ENCODE data around the gene WWC2.

WWC2 gene

GRCh38 chr4:183348706-183349659 is 249.9 kb downstream of the WWC2 start:
- Histone ChIP-seq H3F3A (ENCODE audit: control insufficient read depth, insufficient read depth) (no peaks in the 10 kb centered on the region), H3K9me3 (ENCODE audit: control insufficient read depth, insufficient read depth, low read length) (no peaks in the 10 kb centered on the region), H4K20me1 (ENCODE audit: control insufficient read depth, insufficient read depth, low read depth, low read length) (no peaks in the 10 kb centered on the region), H3K27ac (ENCODE audit: low read depth, low read length) (no peak overlapping the region), H3K27me3 (ENCODE audit: control insufficient read depth, low read length) (no peaks in the 10 kb centered on the region), H3K4me3 (ENCODE audit: low read length) (no peak overlapping the region), H3K79me2 (ENCODE audit: control insufficient read depth, low read length) (no peaks in the 10 kb centered on the region), H3K4me2 (ENCODE audit: low read length) (no peak overlapping the region), H3K4me1 (ENCODE audit: control insufficient read depth, low read length) (no peaks in the 10 kb centered on the region), H3K36me3 (ENCODE audit: control insufficient read depth, low read length) (no peaks in the 10 kb centered on the region), H3K9me2 (replicated peaks; ENCODE audit: control insufficient read depth, low read length) (no peaks in the 10 kb centered on the region)
- TF ChIP-seq CTCF (IDR thresholded peaks at IDR 0.05; ENCODE audit: low read depth, low read length, poor library complexity, severe bottlenecking): no peak
- no peak for TF ChIP-seq EZH2phosphoT487 (IDR thresholded peaks at IDR 0.05; ENCODE audit: borderline replicate concordance, low read length)

GRCh38 chr4:183349673-183350072 is 250.6 kb downstream of the WWC2 start:
- no peak overlapping the region for H3K27ac ChIP-seq (ENCODE audit: low read depth, low read length)
- H3K9me3 ChIP-seq (ENCODE audit: control insufficient read depth, insufficient read depth, low read length): no peaks in the 10 kb centered on the region
- TF ChIP-seq EZH2phosphoT487 (IDR thresholded peaks at IDR 0.05; ENCODE audit: borderline replicate concordance, low read length) (no peak), CTCF (IDR thresholded peaks at IDR 0.05; ENCODE audit: low read depth, low read length, poor library complexity, severe bottlenecking) (no peak)
- no peaks in the 10 kb centered on the region for H3K79me2 ChIP-seq (ENCODE audit: control insufficient read depth, low read length)
- H3K36me3 ChIP-seq (ENCODE audit: control insufficient read depth, low read length): no peaks in the 10 kb centered on the region
- H3K9me2 ChIP-seq (replicated peaks; ENCODE audit: control insufficient read depth, low read length): no peaks in the 10 kb centered on the region
- H3K4me1 ChIP-seq (ENCODE audit: control insufficient read depth, low read length): no peaks in the 10 kb centered on the region
- no peaks in the 10 kb centered on the region for H4K20me1 ChIP-seq (ENCODE audit: control insufficient read depth, insufficient read depth, low read depth, low read length)
- no peak overlapping the region for H3K4me3 ChIP-seq (ENCODE audit: low read length)
- no peaks in the 10 kb centered on the region for H3K27me3 ChIP-seq (ENCODE audit: control insufficient read depth, low read length)
- no peak overlapping the region for H3K4me2 ChIP-seq (ENCODE audit: low read length)
- no peaks in the 10 kb centered on the region for H3F3A ChIP-seq (ENCODE audit: control insufficient read depth, insufficient read depth)

- Histone ChIP-seq H3K4me2 (ENCODE audit: low read length) (no peak overlapping the region), H3K79me2 (ENCODE audit: control insufficient read depth, low read length) (no peaks in the 10 kb centered on the region), H3K27me3 (ENCODE audit: control insufficient read depth, low read length) (no peaks in the 10 kb centered on the region)
Measured at GRCh38 chr4:183350317-183351071, 251.4 kb downstream of the WWC2 start.

More at GRCh38 chr4:183350317-183351071, 251.4 kb downstream of the WWC2 start:
- TF ChIP-seq EZH2phosphoT487 (IDR thresholded peaks at IDR 0.05; ENCODE audit: borderline replicate concordance, low read length): no peak
- TF ChIP-seq CTCF (IDR thresholded peaks at IDR 0.05; ENCODE audit: low read depth, low read length, poor library complexity, severe bottlenecking): no peak
- Histone ChIP-seq H3K36me3 (ENCODE audit: control insufficient read depth, low read length) (no peaks in the 10 kb centered on the region), H3K4me3 (ENCODE audit: low read length) (no peak overlapping the region), H3K9me2 (replicated peaks; ENCODE audit: control insufficient read depth, low read length) (no peaks in the 10 kb centered on the region), H3K9me3 (ENCODE audit: control insufficient read depth, insufficient read depth, low read length) (no peaks in the 10 kb centered on the region), H4K20me1 (ENCODE audit: control insufficient read depth, insufficient read depth, low read depth, low read length) (no peaks in the 10 kb centered on the region), H3K4me1 (ENCODE audit: control insufficient read depth, low read length) (no peaks in the 10 kb centered on the region), H3K27ac (ENCODE audit: low read depth, low read length) (no peak overlapping the region), H3F3A (ENCODE audit: control insufficient read depth, insufficient read depth) (no peaks in the 10 kb centered on the region)

Data from DOHH2 (cell line).